ENCODE data around the gene SPECC1L. TPM values are rescaled to one million over a fixed set of nuclear protein-coding genes. Genes with fewer than 3 reads are reported as not detected.

Gene SPECC1L
- total and polyA plus RNA-seq, 2 of the 8 experiments (the other 6 are each of a cell fraction or from before 2014, with no cell fraction given): 15.7 to 61.6 TPM

DNA sequence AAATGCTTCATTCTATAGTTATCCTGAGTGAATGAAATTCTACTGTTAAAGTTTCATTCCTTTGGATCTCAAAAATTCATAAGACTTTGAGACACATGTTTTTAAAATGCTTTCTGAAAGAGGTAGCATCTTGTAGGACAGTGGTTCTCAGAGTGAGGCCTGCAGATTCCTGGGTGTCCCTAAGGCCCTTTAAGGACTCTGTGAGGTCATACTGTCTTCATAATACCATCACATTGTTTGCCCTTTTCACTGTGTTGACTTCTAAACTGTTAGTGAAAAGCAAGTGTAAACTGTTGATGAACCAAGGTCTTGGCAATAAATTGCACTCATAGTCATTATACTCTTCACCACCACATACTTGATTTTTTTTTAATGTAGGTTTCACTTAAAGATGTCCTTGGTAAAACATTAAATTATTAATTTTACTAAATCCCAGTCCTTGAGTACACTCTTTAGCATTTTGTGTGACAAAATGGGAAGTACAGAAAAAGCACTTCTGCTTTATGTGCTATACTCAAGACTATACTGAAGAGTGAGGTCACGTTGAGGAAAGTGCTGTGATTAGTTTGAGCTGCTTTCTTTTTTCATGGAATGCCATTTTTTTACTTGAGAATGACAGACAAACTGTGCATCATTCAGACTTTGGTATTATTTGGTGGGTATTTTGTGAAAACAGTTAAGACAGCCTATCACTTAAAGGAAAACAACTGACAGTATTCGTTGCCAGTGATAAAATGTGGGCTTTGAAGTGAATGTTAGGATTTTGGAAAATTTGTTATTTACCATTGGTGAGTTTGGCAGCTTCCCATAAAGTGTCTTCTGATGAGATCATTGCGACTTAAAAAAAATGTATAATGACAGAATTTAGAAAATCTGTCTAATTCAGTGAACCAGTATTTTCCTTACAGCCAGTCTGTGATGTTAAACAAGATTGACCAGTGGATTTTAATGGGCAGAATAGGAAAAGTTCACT, 61.1 kb downstream of the SPECC1L start:
- 85% methylated on average over 3 of the region's 3 CpGs; no CpG with 5 or more reads in 1 of the 2 experiments for whole genome bisulfite sequencing, 2 experiments (ENCODE audit: extremely low coverage in 1 of 2, insufficient coverage in 1 of 2, insufficient read length in 1 of 2, insufficient replicate concordance in 2 of 2, low coverage in 1 of 2, low lambda C conversion rate in 2 of 2, missing lambda C conversion rate in 1 of 2)
- no peaks in the 10 kb centered on the region for H3K79me2 ChIP-seq (ENCODE audit: control insufficient read depth in 1 of 2, insufficient read depth in 2 of 2, low read length in 2 of 2)
- FAIRE-seq (peak; percentile 36), DNase-seq (ENCODE audit: low read depth in 1 of 2, low spot score in 2 of 2) (no peak)
- no peak overlapping the region for H2AK5ac ChIP-seq (ENCODE audit: low read depth, low read length)
- H3K4me1 ChIP-seq (replicated peaks in 1 of 4; ENCODE audit: control insufficient read depth in 3 of 4, insufficient read depth in 4 of 4, low read length in 3 of 4): peaks cover 0 to 1% (median under 1%) of the 10 kb centered on the region in 4 experiments; a peak in 3 of 7 replicates
- H3K36me3 ChIP-seq (ENCODE audit: control insufficient read depth in 2 of 4, insufficient read depth in 4 of 4, low read length in 3 of 4): peaks cover 2 to 63% (median 29%) of the 10 kb centered on the region in 4 experiments; a peak in 6 of 8 replicates
- H2BK15ac ChIP-seq (ENCODE audit: low read length): no peak overlapping the region
- no peak overlapping the region for H3K23ac ChIP-seq (ENCODE audit: insufficient read length)
- ChIA-PET POLR2A (ENCODE audit: partially characterized antibody) (interaction anchor here (0.6 to 1.1 kb wide), 2 partner anchors 19 to 210 kb away, joined by 3 to 4 read pairs; no protein-coding TSS in a partner anchor), CTCF (ENCODE audit: partially characterized antibody) (interaction anchor here (0.5 to 1.1 kb wide), 2 partner anchors 89 to 90 kb away, joined by 3 read pairs; no protein-coding TSS in a partner anchor)
- no peak overlapping the region for H2BK12ac ChIP-seq (ENCODE audit: low read depth, low read length)
- no peaks in the 10 kb centered on the region for H3K27me3 ChIP-seq (replicated peaks in 1 of 4; ENCODE audit: control insufficient read depth in 3 of 4, extremely low read depth in 1 of 4, insufficient read depth in 3 of 4, low read length in 3 of 4)
- H2BK20ac ChIP-seq (ENCODE audit: low read length): no peak overlapping the region
- peaks cover 4% of the 10 kb centered on the region; the same call in 1 of the 2 replicates for H3K79me1 ChIP-seq (ENCODE audit: low read depth, low read length)
- H2BK120ac ChIP-seq (replicated peaks; ENCODE audit: low read depth, low read length): no peak overlapping the region
- H3K4me2 ChIP-seq (ENCODE audit: insufficient read depth in 1 of 2, low read depth in 2 of 2, low read length in 2 of 2): no peak overlapping the region
- no peak overlapping the region for H3K56ac ChIP-seq (replicated peaks; ENCODE audit: insufficient read length, low read depth, low read length)
- H3K4ac ChIP-seq (replicated peaks; ENCODE audit: insufficient read length, low read depth, low read length): no peak overlapping the region
- H3K9ac ChIP-seq (replicated peaks in 1 of 4; ENCODE audit: extremely low read depth in 1 of 4, low read depth in 3 of 4, low read length in 3 of 4): no peak overlapping the region
- H4K91ac ChIP-seq (replicated peaks; ENCODE audit: insufficient read length, low read length): no peak overlapping the region
- H4K20me1 ChIP-seq (replicated peaks in 1 of 2; ENCODE audit: control insufficient read depth in 1 of 2, insufficient read depth in 2 of 2, low read length in 2 of 2): peaks cover 0 to 1% of the 10 kb centered on the region in 2 experiments
- H3K23me2 ChIP-seq (ENCODE audit: low read depth, low read length): no peaks in the 10 kb centered on the region
- no peak overlapping the region for H3K4me3 ChIP-seq (ENCODE audit: extremely low read depth in 1 of 4, insufficient read depth in 2 of 4, low read depth in 3 of 4, low read length in 4 of 4)
- H4K5ac ChIP-seq (ENCODE audit: insufficient read length, low read depth, low read length): no peak overlapping the region
- H2AFZ ChIP-seq (ENCODE audit: low read length): no peak overlapping the region
- no peaks in the 10 kb centered on the region for H3K9me3 ChIP-seq (ENCODE audit: insufficient read depth in 2 of 2, low read depth in 1 of 2, low read length in 1 of 2)
- H4K8ac ChIP-seq (ENCODE audit: extremely low read depth, insufficient read depth, low read length): no peak overlapping the region
- no peak overlapping the region for H3K27ac ChIP-seq (ENCODE audit: low read depth, low read length)
- H3K18ac ChIP-seq (ENCODE audit: extremely low read depth, low read length): no peak overlapping the region
- H3K14ac ChIP-seq (ENCODE audit: insufficient read length): no peak overlapping the region
- H2BK5ac ChIP-seq (ENCODE audit: low read depth, low read length): no peak overlapping the region
- TF ChIP-seq TEAD4 (IDR thresholded peaks at IDR 0.05; ENCODE audit: low read depth, low read length) (no peak), ZNF274 (IDR thresholded peaks at IDR 0.05; ENCODE audit: borderline replicate concordance, extremely low read depth, low read length) (no peak), YY1 (IDR thresholded peaks at IDR 0.05; ENCODE audit: low read depth, low read length) (no peak), BRCA1 (IDR thresholded peaks at IDR 0.05; ENCODE audit: low read depth, low read length) (no peak), POLR2AphosphoS5 (IDR thresholded peaks at IDR 0.05; ENCODE audit: low read depth, low read length) (no peak), MAFK (IDR thresholded peaks at IDR 0.05; ENCODE audit: low read depth, low read length) (no peak), RXRA (IDR thresholded peaks at IDR 0.05; ENCODE audit: insufficient read depth, low read depth, low read length) (no peak), ASH2L (IDR thresholded peaks at IDR 0.05; ENCODE audit: low read length) (no peak), KDM4A (IDR thresholded peaks at IDR 0.05; ENCODE audit: low read depth, low read length, severe bottlenecking) (no peak), KDM1A (IDR thresholded peaks at IDR 0.05; ENCODE audit: borderline replicate concordance, low read length) (no peak), TAF1 (IDR thresholded peaks at IDR 0.05; ENCODE audit: low read depth, low read length) (no peak)
- TF ChIP-seq, protein P1, sequence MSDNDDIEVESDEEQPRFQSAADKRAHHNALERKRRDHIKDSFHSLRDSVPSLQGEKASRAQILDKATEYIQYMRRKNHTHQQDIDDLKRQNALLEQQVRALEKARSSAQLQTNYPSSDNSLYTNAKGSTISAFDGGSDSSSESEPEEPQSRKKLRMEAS (IDR thresholded peaks at IDR 0.05): no peak
